H9 (cell line): ENCODE data around the gene IMMP2L. TPM values are rescaled to one million over a fixed set of nuclear protein-coding genes. Genes with fewer than 3 reads are reported as not detected.

ENCODE experiments used
- DNase-seq: peaks from one replicate; pipeline ENCODE4 v3.0.0-alpha.2; 2017
- H2AFZ ChIP-seq: one replicate; pipeline ENCODE4 v1.6.1; 2013; ENCODE audit warnings: mild to moderate bottlenecking, low read length, control low read depth, moderate library complexity
- H2AK5ac ChIP-seq: 2 replicates; pipeline ENCODE4 v1.6.1; 2013; ENCODE audit warnings: low read length, control low read depth, mixed read lengths; ENCODE audit not compliant: insufficient read length
- H2BK120ac ChIP-seq: one replicate; pipeline ENCODE4 v1.6.1; 2013; ENCODE audit warnings: low read depth, mild to moderate bottlenecking, low read length, control low read depth, inconsistent platforms; ENCODE audit not compliant: poor library complexity, severe bottlenecking
- H2BK12ac ChIP-seq: 2 replicates; pipeline ENCODE4 v1.6.1; 2013; ENCODE audit warnings: low read length, control low read depth, mixed read lengths, low read depth; ENCODE audit not compliant: insufficient read length
- H2BK15ac ChIP-seq: 2 replicates; pipeline ENCODE4 v1.6.1; 2013; ENCODE audit warnings: low read depth, low read length, control low read depth
- H2BK20ac ChIP-seq: one replicate; pipeline ENCODE4 v1.6.1; 2013; ENCODE audit warnings: low read depth, mild to moderate bottlenecking, low read length, control low read depth, inconsistent platforms; ENCODE audit not compliant: poor library complexity, severe bottlenecking
- H2BK5ac ChIP-seq: 2 replicates; pipeline ENCODE4 v1.6.1; 2013; ENCODE audit warnings: low read length, control low read depth, mixed read lengths; ENCODE audit not compliant: insufficient read length
- H3K14ac ChIP-seq: 2 replicates; pipeline ENCODE4 v1.6.1; 2013; ENCODE audit warnings: low read length, control low read depth; ENCODE audit not compliant: insufficient read depth
- H3K18ac ChIP-seq: 2 replicates; pipeline ENCODE4 v1.6.1; 2013; ENCODE audit warnings: low read depth, mild to moderate bottlenecking, mixed read lengths, low read length, control low read depth; ENCODE audit not compliant: insufficient read length
- H3K23ac ChIP-seq: 2 replicates; pipeline ENCODE4 v1.6.1; 2013; ENCODE audit warnings: low read length, control low read depth, mixed read lengths, low read depth; ENCODE audit not compliant: insufficient read length
- H3K23me2 ChIP-seq: 2 replicates; pipeline ENCODE4 v1.6.1; 2013; ENCODE audit warnings: low read depth, mild to moderate bottlenecking, mixed read lengths, low read length, control low read depth; ENCODE audit not compliant: insufficient read length, poor library complexity, severe bottlenecking
- H3K27ac ChIP-seq: 2 replicates; pipeline ENCODE4 v1.5.1; 2013; ENCODE audit warnings: low read length, control low read depth, mixed read lengths, low read depth; ENCODE audit not compliant: insufficient read length
- H3K27me3 ChIP-seq: 2 replicates; pipeline ENCODE4 v1.6.1; 2013; ENCODE audit warnings: low read length, control low read depth, inconsistent platforms; ENCODE audit not compliant: insufficient read depth
- H3K4ac ChIP-seq: 2 replicates; pipeline ENCODE4 v1.6.1; 2013; ENCODE audit warnings: low read depth, mild to moderate bottlenecking, control low read depth, inconsistent platforms, low read length, moderate library complexity
- H3K4me1 ChIP-seq: 2 replicates; pipeline ENCODE4 v1.6.1; 2013; ENCODE audit warnings: low read length, control low read depth, inconsistent platforms; ENCODE audit not compliant: insufficient read depth
- H3K4me2 ChIP-seq: 2 replicates; pipeline ENCODE4 v1.6.1; 2013; ENCODE audit warnings: low read length, control low read depth, mixed read lengths; ENCODE audit not compliant: insufficient read length, insufficient read depth
- H3K56ac ChIP-seq: 2 replicates; pipeline ENCODE4 v1.6.1; 2013; ENCODE audit warnings: low read depth, mild to moderate bottlenecking, mixed read lengths, low read length, control low read depth; ENCODE audit not compliant: insufficient read length
- H3K79me1 ChIP-seq: 2 replicates; pipeline ENCODE4 v1.6.1; 2013; ENCODE audit warnings: low read depth, mild to moderate bottlenecking, moderate library complexity, low read length, control low read depth, inconsistent platforms; ENCODE audit not compliant: insufficient read depth, poor library complexity, severe bottlenecking
- H3K79me2 ChIP-seq: 2 replicates; pipeline ENCODE4 v1.6.1; 2013; ENCODE audit warnings: low read length, control low read depth, inconsistent platforms; ENCODE audit not compliant: insufficient read depth
- H3K9ac ChIP-seq: 2 replicates; pipeline ENCODE4 v1.6.1; 2013; ENCODE audit warnings: low read length, control low read depth, mixed read lengths; ENCODE audit not compliant: insufficient read length; ENCODE audit errors: extremely low read depth
- H3K9me3 ChIP-seq: one replicate; pipeline ENCODE4 v1.6.1; 2013; ENCODE audit warnings: low read depth, low read length, inconsistent platforms; ENCODE audit not compliant: control insufficient read depth
- H3T11ph ChIP-seq: one replicate; pipeline ENCODE4 v1.6.1; 2013; ENCODE audit warnings: mild to moderate bottlenecking, low read length, control low read depth, inconsistent platforms
- H4K20me1 ChIP-seq: one replicate; pipeline ENCODE4 v1.6.1; 2013; ENCODE audit not compliant: control insufficient read depth, insufficient read length, insufficient read depth
- H4K5ac ChIP-seq: 2 replicates; pipeline ENCODE4 v1.6.1; 2013; ENCODE audit warnings: low read depth, mild to moderate bottlenecking, mixed read lengths, low read length, control low read depth; ENCODE audit not compliant: insufficient read length
- H4K8ac ChIP-seq: replicated peaks from 2 replicates; pipeline ENCODE4 v1.6.1; 2013; ENCODE audit warnings: low read length, control low read depth, mixed read lengths, low read depth; ENCODE audit not compliant: insufficient read length
- H4K91ac ChIP-seq: 2 replicates; pipeline ENCODE4 v1.6.1; 2013; ENCODE audit warnings: low read depth, mild to moderate bottlenecking, moderate library complexity, mixed read lengths, low read length, control low read depth; ENCODE audit not compliant: insufficient read length
- H3K27ac Mint-ChIP-seq, 3 experiments: 2 replicates in 2 of 3; 3 replicates in 1 of 3; pipeline ENCODE4 v1.8.0; 2020 to 2021; ENCODE audit warnings: mixed read lengths in 3 of 3, mild to moderate bottlenecking in 1 of 3, moderate library complexity in 1 of 3
- H3K27me3 Mint-ChIP-seq: 2 replicates; pipeline ENCODE4 v1.8.0; 2021; ENCODE audit warnings: low read depth, mild to moderate bottlenecking, moderate library complexity, mixed read lengths
- H3K36me3 Mint-ChIP-seq, 3 experiments: 2 replicates in 2 of 3; 3 replicates in 1 of 3; pipeline ENCODE4 v1.8.0; 2020 to 2021; ENCODE audit warnings: low read depth in 3 of 3, mixed read lengths in 3 of 3; ENCODE audit not compliant: insufficient read depth in 1 of 3
- H3K4me1 Mint-ChIP-seq, 2 experiments: 2 replicates each; pipeline ENCODE4 v1.8.0; 2020; ENCODE audit warnings: mixed read lengths in 2 of 2
- H3K4me3 Mint-ChIP-seq, 2 experiments: 2 replicates in 1 of 2; 3 replicates in 1 of 2; pipeline ENCODE4 v1.8.0; 2020 to 2021; ENCODE audit warnings: mild to moderate bottlenecking in 2 of 2, mixed read lengths in 2 of 2, moderate library complexity in 1 of 2
- H3K9me3 Mint-ChIP-seq, 2 experiments: 2 replicates in 1 of 2; 3 replicates in 1 of 2; pipeline ENCODE4 v1.8.0; 2020; ENCODE audit warnings: mild to moderate bottlenecking in 2 of 2, mixed read lengths in 2 of 2, moderate library complexity in 1 of 2
- WGBS: extraction: QIAGEN DNeasy Blood & Tissue Kit; methylation state at CpG from one replicate; pipeline ENCODE4 v1.1.7; 2013; ENCODE audit warnings: missing lambda C conversion rate, low lambda C conversion rate, mixed read lengths; ENCODE audit not compliant: insufficient read length; ENCODE audit errors: extremely low coverage; 5-methylcytosine and 5-hydroxymethylcytosine counted together
- total RNA-seq: library from RNA; stranded (reverse); gene quantifications from 2 replicates; pipeline ENCODE4 v1.2.1, GENCODE V29; 2021
- TF ChIP-seq, protein P1 (sequence below): fragments of 200-600 bp; sonication (generic); conservative IDR thresholded peaks from 3 replicates; pipeline ENCODE4 v1.8.0; 2021; ENCODE audit warnings: antibody characterized with exemption, mild to moderate bottlenecking

The IMMP2L gene
- total RNA-seq, 1 experiment from 2014 or later, result 14.7 TPM

DNA sequence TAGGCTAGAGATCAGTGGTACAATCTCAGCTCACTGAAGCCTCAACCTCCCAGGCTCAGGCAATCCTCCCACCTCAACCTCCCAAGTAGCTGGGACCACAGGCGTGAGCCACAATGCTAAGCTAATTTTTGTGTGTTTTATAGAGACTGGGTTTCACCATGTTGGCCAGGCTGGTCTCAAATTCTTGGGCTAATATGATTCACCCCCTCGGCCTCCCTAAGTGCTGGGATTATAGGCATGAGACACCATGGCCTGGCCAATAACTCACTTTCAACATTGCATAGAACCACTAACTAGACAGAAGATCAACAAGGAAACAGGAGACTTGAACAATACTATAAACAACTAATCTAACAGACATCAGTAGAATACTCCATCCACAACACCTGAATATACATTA, 279.7 kb downstream of the IMMP2L start:
- no peaks in the 10 kb centered on the region for H3K79me2 ChIP-seq
- no peak overlapping the region for H4K5ac ChIP-seq
- H2BK20ac ChIP-seq, result no peak overlapping the region
- Mint-ChIP-seq H3K27me3 (no peaks in the 10 kb centered on the region), H3K4me3 (no peak overlapping the region), H3K4me1 (peaks cover 4% of the 10 kb centered on the region in 2 experiments; a peak in 3 of 4 replicates), H3K9me3 (no peaks in the 10 kb centered on the region), H3K27ac (no peak overlapping the region), H3K36me3 (no peaks in the 10 kb centered on the region)
- no peak overlapping the region for H3K9ac ChIP-seq
- H3K14ac ChIP-seq, result no peak overlapping the region
- H2BK5ac ChIP-seq, result no peak overlapping the region
- WGBS, result no CpG with 5 or more reads among the region's 2 CpGs
- no peak overlapping the region for H3T11ph ChIP-seq
- no peak overlapping the region for H4K91ac ChIP-seq
- no peaks in the 10 kb centered on the region for H3K4me1 ChIP-seq
- DNase-seq, result no peak
- no peak overlapping the region for H3K4me2 ChIP-seq
- H2BK120ac ChIP-seq, result no peak overlapping the region
- TF ChIP-seq, protein P1, sequence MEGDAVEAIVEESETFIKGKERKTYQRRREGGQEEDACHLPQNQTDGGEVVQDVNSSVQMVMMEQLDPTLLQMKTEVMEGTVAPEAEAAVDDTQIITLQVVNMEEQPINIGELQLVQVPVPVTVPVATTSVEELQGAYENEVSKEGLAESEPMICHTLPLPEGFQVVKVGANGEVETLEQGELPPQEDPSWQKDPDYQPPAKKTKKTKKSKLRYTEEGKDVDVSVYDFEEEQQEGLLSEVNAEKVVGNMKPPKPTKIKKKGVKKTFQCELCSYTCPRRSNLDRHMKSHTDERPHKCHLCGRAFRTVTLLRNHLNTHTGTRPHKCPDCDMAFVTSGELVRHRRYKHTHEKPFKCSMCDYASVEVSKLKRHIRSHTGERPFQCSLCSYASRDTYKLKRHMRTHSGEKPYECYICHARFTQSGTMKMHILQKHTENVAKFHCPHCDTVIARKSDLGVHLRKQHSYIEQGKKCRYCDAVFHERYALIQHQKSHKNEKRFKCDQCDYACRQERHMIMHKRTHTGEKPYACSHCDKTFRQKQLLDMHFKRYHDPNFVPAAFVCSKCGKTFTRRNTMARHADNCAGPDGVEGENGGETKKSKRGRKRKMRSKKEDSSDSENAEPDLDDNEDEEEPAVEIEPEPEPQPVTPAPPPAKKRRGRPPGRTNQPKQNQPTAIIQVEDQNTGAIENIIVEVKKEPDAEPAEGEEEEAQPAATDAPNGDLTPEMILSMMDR, result no peak
- no peak overlapping the region for H2AK5ac ChIP-seq
- no peak overlapping the region for H3K4ac ChIP-seq
- H3K23me2 ChIP-seq, result no peaks in the 10 kb centered on the region
- no peak overlapping the region for H3K18ac ChIP-seq
- H2AFZ ChIP-seq, result no peak overlapping the region
- H4K20me1 ChIP-seq, result no peaks in the 10 kb centered on the region
- no peak overlapping the region for H2BK12ac ChIP-seq
- H3K27me3 ChIP-seq, result no peaks in the 10 kb centered on the region
- no peak overlapping the region for H3K23ac ChIP-seq
- H3K79me1 ChIP-seq, result no peaks in the 10 kb centered on the region
- H3K56ac ChIP-seq, result no peak overlapping the region
- H4K8ac ChIP-seq, result no peak overlapping the region
- no peaks in the 10 kb centered on the region for H3K9me3 ChIP-seq
- no peak overlapping the region for H2BK15ac ChIP-seq
- no peak overlapping the region for H3K27ac ChIP-seq
